Activated CD8-positive, alpha-beta memory T cell treated with anti-CD3 and anti-CD28 coated beads for 1 hour (primary cell): ENCODE data around the gene CDK17.
A peak's percentile ranks its signal among the peaks of the same experiment; 100 is the strongest.

Experiments
- DNase-seq, 2 donors: peaks; one replicate each; pipeline ENCODE4 v3.0.0-alpha.2; 2020; ENCODE audit warnings: low read depth in 1 of 2; ENCODE audit errors: extremely low read depth in 1 of 2

CDK17 gene

DNA sequence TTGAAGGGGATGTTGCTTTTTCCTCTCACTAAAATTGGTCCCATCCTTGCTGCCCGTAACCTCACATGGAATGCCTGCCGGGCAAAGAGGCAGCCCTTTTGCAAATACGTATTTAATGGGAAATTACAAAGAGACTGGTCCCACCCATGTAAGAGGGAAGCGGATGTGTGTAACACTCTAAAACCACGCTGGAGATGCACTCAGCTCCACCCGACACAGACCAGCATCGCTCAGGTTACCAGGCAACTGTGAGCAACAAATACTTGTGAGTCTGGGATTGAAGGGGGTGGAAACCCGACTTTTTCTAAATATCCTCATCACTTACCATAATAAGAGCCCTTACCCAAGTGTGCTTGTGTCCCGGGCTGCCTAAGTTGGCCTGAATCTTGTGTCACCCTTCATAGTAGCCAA is 158.4 kb downstream of the CDK17 start:
- peak; percentile 43 to 50 for DNase-seq

DNA sequence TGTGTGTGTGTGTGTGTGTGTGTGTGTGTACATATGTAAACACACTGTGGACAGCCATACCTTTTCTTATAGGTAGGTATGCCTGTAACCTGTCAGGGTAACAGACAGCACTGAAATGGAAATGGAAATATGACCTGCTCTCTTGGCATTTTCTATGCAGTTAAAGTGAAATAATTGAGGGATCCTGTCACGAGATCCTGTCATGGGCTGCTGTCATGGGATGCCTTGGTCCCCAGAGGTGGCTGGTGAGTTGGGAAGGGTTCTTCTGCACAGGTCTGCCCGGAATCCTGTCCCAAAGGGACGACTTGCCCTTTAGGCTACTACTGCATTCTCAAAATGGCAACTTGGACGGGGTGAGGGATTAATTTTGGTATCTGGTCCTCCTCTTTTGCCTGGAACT is 158.8 kb downstream of the CDK17 start:
- DNase-seq = no peak

DNA sequence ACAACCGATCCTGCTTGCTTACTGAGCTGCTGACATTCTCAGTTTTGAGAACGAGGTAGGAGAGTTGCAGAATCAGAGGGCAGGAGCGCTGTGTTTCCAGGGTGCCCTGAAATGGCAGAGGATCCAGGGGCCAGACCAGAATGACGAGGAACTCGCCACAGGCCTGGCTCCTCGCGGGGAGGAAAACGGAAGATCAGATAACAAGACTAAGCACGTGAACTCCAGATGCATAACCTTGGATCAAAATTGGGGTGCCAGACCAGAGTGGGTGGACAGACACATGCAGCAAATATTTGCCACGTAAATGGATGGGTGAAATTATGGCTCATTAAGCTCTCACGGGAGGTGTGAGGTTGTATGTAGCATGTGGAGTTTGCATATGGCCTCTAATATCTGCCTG is 159.6 kb downstream of the CDK17 start:
- DNase-seq = no peak

DNA sequence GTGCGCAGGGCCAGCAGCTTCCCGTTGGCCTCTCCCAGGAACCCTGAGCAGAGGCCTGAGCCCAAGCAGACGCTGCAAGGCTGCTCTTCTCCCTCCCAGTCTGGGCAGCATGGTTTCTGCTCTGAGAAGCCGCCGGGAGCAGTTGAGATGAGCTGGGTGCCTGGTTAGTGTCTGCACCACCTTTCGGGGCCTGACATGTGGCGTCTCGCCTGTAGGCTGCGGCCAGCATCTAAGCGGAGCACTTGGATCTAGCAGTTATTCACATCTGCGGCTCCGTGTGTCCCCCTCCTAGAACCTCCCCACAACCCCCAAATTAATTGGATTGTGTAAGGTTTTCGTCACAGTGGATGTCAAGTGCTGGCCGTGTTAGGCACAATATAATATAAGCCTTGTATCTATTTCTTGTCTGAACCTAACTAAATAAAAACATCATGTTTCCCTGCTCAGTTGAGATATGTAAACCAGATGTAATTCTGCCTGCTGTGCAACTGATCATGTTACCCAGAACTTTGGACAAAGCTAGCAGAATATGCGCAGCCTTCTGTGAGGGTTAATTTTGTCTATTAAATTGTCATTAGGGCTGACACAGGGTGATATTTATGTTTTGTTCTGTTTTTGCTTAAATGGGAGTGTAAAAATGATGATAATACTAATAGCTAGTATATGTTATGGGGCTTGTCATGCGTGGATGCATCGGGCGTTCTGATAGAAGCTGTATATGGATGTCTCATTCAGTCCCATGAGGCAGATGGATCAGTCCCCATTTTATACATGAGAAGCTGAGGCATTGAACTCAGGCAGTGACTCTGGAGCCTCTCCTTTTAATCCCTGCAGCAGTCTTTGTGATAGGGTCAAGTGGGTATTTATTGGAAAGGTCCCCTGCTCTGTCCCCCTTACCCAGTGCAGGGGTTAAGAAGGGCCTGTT is 160.3 kb downstream of the CDK17 start:
- DNase-seq = no peak

DNA sequence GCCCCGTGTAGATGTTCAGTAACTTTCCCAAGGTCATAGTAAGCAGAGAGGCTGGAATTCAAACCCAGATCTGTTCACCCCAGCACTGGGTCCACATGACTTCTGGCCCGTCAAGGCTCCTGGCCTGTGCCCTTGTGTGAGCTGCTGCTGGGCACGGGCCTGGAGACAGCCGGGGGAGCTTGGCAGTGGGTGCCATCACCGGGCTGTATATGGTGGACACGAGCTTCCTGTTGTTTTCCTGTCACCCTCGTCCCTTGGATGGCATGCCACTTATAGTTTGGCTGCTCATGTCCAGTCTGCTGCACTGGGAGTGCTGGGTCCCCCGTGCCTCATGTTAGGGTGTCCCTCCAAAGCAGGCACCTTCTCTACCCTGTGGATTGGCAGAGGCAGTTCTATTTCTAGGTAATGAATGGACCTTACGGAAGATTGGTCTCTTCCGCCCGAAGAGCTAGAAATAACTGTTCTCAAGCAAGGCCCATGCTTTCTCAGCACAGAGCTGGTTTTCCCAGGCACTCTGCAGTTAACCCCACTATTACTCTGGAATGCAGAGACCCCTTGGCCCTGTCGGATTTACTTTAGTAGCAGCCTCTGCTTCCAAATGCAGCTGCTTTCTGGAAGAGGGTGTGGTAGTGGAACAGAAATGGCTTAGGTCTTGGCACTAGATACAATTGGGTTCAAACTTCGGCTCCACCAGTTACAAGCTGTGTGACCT is 161.7 kb downstream of the CDK17 start:
- no peak for DNase-seq

DNA sequence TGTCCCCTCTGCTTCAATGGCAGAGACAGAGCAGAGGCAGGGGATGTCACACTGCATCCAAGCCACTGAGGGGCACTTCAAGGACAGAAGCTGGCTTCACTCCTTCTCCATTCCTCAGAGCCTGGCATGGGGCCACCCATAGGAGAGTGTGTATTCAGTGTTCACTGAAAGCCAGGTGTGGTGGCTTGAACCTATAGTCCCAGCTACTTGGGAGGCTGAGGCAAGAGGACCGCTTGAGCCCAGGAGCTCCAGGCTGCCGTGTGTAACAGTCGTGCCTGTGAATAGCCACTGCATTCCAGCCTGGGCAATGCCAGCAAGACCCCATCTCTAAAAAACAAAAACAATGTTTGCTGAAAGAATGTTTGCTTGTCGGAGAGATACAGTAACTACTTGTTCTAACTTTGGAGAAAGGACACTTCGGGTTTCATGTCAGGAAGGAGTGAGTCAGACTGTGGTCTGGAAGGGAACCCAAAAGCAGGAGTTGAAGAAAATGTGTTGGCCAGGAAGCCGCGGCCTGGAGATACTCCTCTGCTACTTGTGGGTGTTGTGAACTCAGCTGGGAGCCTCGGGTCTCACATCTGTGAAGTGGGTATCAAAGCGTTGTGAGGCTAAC is 162.7 kb downstream of the CDK17 start:
- DNase-seq = peak; percentile 17 to 52

DNA sequence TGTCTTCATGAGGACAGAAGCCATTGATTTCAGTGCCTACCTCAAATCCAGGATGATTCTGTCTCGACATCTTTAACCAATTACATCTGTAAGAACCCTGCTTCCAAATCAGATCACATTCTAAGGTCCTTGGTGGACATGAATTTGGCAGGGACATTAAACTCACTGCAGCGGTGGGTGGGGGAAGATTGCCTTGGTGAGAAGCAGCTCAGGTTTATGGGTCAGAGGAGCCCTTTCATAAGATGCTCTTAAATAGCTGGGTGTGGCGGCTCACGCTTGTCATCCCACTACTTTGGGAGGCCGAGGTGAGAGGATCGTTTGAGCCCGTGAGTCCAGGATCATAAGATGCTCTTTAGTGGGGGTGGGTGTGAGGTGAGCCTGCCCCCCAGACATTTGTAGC is 163.2 kb downstream of the CDK17 start:
- DNase-seq = no peak

DNA sequence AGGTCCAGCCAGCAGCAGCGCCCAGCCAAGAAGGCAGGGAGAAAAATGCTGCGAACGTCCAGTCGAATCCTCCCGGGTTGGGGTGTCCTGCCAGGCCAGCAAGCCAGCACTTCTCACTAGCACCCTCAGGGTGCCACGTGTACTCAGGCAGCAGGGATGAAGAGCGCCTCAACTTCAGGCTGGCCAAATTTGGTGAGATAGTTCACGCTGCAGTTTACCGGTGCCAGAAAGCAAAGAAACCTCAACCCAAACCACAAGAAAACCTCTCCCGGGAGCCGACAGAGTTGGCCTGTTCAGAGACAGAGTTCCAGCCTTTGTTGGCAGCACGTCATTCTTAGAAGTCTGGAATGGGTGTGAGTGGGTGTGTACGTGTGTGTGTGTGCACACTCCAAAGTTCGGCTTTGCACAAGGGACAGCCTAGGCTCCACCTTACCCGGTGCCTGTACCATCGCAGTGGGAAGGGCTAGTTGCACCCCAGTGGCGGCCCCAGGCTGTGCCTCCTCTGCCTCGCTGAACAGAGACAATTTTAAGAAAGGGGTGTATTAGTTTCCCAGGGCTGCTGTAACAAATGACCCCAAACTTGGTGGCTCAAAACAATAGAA is 163.9 kb downstream of the CDK17 start:
- DNase-seq = no peak

DNA sequence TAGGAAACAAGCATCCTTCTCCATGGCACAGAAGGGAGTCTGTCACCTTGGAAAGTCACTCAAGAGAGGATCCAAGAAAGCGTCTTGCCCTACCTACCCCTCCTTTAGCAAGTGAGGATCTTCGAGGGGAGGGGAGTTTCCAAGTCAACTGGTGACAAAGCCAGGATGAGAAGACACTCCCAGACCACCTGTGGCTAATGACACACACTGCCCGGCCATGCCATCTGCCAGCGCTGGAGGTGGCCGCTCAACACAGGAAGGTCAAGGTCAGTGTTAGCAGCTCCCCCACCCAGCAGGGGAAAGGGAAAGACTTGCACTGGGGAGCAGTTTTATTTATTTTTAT is 164.8 kb downstream of the CDK17 start:
- no peak for DNase-seq

DNA sequence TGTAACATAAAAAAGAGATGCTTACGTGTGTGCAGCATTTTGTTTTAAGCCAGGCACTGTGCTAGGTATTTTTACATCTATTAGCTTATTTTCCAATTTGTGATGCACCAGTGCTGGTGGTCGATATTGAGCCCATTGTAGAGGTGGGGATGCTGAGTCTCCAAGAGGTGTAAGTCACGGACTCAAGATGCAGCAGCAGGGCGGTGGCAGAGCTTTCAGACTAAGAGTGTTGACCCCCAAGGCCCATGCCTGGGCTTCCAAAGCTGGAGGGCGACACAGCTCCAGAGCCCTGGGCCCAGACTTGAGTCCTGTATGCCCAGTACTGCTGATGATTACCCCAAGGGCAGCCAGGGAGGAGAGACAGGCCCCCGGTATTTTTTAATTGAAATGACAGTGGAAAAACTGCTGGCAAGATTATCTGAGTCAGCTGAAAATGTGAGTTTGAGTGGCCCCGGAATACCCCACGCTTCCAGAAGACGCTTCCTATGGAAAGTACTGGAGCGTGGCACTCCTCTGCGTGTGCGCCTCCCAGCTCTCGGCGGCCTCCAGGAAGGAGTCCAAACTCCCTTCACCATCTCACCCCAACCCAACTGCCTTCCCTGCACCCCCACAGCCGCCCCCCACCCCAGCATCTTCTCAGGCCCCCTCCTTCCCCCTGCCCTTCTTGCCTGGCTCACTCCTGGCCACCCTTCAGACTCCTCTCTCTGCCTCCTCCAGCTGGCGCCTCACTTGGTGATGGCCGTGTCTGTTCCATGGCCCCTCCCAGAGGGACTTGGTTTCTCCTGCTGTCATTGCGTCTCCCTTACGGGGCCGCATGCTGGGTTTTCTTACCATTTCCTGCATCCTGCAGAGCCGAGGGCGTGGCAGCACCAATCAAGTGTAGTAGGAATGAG is 165.4 kb downstream of the CDK17 start:
- DNase-seq = no peak

DNA sequence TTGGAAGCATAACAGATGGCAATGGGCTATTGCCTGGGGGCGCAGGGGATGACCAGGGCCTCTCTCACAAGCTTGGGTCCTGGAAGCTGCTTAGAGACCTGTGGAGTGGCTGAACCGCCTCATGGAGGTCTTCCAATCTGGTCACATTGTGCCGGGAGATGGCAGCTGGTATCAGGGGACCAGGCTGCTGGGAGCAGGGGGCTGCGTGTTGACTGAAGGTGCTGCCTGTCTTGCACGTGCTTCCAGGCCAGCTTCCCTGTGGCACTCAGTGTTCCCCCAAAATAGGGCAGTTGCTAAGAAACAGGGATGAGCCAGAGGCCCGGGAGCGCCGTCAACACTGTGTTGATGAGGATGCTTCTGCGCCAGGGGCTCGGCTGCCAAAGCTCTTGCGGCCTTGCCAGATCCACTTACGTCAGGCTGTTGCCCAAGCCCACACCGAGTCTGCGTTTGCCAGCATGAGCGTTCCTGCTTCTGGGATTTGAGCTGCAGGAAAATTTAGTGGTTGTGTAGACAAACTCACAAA is 166.2 kb downstream of the CDK17 start:
- DNase-seq = no peak

DNA sequence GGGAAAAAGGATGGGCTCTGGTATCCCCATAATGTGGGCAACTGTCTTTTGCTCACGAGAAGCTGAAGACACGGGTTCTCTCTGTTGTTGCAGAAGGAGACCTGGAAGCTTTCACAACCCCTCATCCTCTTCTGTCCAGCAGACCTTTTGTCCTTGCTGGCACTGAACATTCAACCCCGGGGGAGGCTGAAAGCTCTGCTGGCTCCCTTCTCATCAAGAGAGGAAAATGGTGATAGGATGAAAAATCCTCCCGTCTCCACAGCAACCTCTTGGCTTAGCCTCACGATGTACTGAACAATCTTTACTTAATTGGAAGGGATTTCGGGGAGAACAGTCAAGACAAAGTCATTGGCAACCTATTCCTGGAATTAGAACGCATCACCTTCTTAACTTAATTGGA is 167.1 kb downstream of the CDK17 start:
- DNase-seq = no peak

DNA sequence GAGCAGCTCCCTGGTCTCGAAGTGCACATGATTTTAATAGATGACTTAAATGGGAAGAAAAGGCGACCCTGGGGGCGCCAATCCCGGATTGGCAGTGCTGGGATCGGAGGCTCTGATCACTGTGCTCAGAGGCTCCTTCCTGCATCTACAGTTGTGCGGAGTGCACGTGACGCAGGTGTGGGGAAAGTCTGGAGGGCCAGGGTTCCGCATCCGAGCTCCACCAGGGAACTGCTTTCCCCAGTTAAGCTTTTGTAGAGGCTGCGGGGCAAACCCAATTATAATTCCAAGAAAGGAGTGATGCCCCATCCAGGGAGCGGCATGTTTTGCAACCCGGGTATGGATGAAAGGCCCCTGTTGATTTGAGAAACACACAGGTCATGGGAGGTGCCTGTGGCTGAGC is 169.6 kb downstream of the CDK17 start:
- DNase-seq = no peak

DNA sequence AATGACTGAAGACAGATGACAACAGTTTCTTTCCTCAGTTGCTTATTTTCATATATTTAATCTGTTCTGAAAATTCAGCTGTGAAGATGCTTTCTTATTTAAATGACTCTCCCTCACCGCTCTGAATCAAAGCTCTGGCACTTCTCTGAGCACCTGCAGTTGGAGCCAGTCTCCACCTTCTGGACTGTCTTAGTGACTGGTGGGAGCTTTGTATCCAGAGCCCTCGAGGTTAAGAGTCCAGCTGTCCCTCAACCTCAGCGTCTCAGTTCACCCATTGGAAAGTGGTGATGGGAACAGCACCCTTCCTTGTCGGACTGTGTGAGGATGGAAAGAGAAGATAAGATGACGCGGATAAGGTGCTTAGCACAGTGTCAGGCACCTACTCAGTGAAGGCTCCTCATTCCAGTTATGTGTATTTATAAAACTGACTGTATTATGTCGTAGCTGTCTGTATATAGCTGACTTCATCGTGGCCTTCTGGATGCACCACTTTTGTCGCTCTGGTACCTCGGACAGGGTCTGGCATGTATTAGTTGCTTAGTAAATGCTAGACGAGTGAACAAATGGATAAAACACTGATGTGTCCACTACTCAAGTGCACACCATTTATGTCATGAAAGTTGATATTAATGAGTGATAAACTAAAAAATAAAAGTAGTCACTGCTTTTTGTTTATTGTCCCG is 171.5 kb downstream of the CDK17 start:
- DNase-seq = no peak
